OCI-LY1 (cell line): Measurements from ENCODE around the gene CDSN.
A peak's percentile ranks its signal among the peaks of the same experiment; 100 is the strongest.

Source experiments
- H2AFZ ChIP-seq: fragments of 200-600 bp; sonication (generic), shearing (Covaris generic); 2 replicates; pipeline ENCODE4 v1.6.0; 2014; ENCODE audit warnings: antibody characterized with exemption, mild to moderate bottlenecking, low read length
- H3F3A ChIP-seq: fragments of 200-600 bp; sonication (generic), shearing (Covaris generic); 2 replicates; pipeline ENCODE4 v1.6.0; 2014; ENCODE audit warnings: mild to moderate bottlenecking, antibody characterized with exemption, low read length, moderate library complexity; ENCODE audit not compliant: insufficient read depth
- H3K27ac ChIP-seq: fragments of 200-600 bp; sonication (generic); 2 replicates; pipeline ENCODE4 v1.5.1; 2014; ENCODE audit warnings: low read length, mixed run types, mild to moderate bottlenecking, low read depth; ENCODE audit not compliant: poor library complexity, severe bottlenecking
- H3K27me3 ChIP-seq: fragments of 200-600 bp; sonication (generic); 2 replicates; pipeline ENCODE4 v1.6.0; 2014; ENCODE audit warnings: antibody characterized with exemption, mild to moderate bottlenecking, low read length, moderate library complexity; ENCODE audit not compliant: insufficient read depth
- H3K36me3 ChIP-seq: fragments of 200-600 bp; sonication (generic); 2 replicates; pipeline ENCODE4 v1.6.1; 2014; ENCODE audit warnings: mild to moderate bottlenecking, antibody characterized with exemption, low read length, moderate library complexity, mixed read lengths; ENCODE audit not compliant: insufficient read depth
- H3K4me1 ChIP-seq: fragments of 200-600 bp; sonication (generic); 2 replicates; pipeline ENCODE4 v1.5.1; 2014; ENCODE audit warnings: mild to moderate bottlenecking, low read length, moderate library complexity; ENCODE audit not compliant: insufficient read depth, severe bottlenecking
- H3K4me2 ChIP-seq: fragments of 200-600 bp; sonication (generic), shearing (Covaris generic); 2 replicates; pipeline ENCODE4 v1.6.1; 2014; ENCODE audit warnings: low read length
- H3K4me3 ChIP-seq: fragments of 200-600 bp; sonication (generic); 2 replicates; pipeline ENCODE4 v1.5.1; 2014; ENCODE audit warnings: low read length, low read depth, mild to moderate bottlenecking, mixed read lengths; ENCODE audit not compliant: poor library complexity, severe bottlenecking
- H3K79me2 ChIP-seq: fragments of 200-600 bp; shearing (Covaris generic); 2 replicates; pipeline ENCODE4 v1.6.1; 2016; ENCODE audit warnings: mixed run types, low read length, mixed read lengths; ENCODE audit not compliant: insufficient read depth
- H3K9ac ChIP-seq: fragments of 200-600 bp; sonication (generic), shearing (Covaris generic); 2 replicates; pipeline ENCODE4 v1.6.1; 2014; ENCODE audit warnings: mild to moderate bottlenecking, low read length, mixed read lengths
- H3K9me2 ChIP-seq: fragments of 200-600 bp; sonication (generic), shearing (Covaris generic); 2 replicates; pipeline ENCODE4 v1.6.1; 2014; ENCODE audit warnings: low read depth, mild to moderate bottlenecking, low read length, mixed read lengths
- H3K9me3 ChIP-seq: fragments of 200-600 bp; shearing (Covaris generic); 2 replicates; pipeline ENCODE4 v1.6.1; 2014; ENCODE audit warnings: low read length, mixed read lengths
- H4K20me1 ChIP-seq: fragments of 200-600 bp; sonication (generic), shearing (Covaris generic); 2 replicates; pipeline ENCODE4 v1.6.0; 2016; ENCODE audit warnings: mild to moderate bottlenecking, low read length; ENCODE audit not compliant: insufficient read depth
- EZH2 ChIP-seq: fragments of 200-600 bp; sonication (generic), shearing (Covaris generic); IDR thresholded peaks from 2 replicates; pipeline ENCODE4 v1.8.0; 2017; ENCODE audit warnings: borderline replicate concordance, mixed run types, mild to moderate bottlenecking, antibody characterized with exemption, low read length, moderate library complexity, mixed read lengths
- TF ChIP-seq, protein P1 (sequence below): fragments of 200-600 bp; sonication (generic), shearing (Covaris generic); IDR thresholded peaks from 2 replicates; pipeline ENCODE4 v1.5.1; 2017; ENCODE audit warnings: mild to moderate bottlenecking, antibody characterized with exemption, low read length, moderate library complexity, mixed read lengths

Gene CDSN

DNA sequence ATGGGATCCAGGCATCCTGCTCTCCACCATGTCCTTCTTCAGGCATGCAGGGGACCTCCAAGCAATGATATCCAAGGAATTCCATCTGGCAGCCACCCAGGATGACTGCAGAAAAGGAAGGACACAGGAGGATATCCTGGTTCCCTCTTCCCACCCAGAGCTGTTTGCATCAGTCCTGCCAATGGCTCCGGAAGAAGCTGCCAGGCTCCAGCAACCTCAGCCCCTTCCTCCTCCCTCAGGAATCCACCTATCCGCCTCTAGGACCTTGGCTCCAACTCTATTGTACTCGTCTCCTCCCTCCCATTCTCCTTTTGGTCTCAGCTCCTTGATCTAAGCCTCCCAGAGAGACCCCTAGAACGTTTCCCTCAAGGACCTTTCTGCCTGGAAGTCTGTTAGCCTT, 19.4 kb upstream of the CDSN start:
- Histone ChIP-seq H3K9me2 (no peaks in the 10 kb centered on the region), H2AFZ (no peak overlapping the region), H3F3A (no peaks in the 10 kb centered on the region), H3K9ac (no peak overlapping the region), H3K79me2 (no peaks in the 10 kb centered on the region), H3K4me2 (no peak overlapping the region), H4K20me1 (no peaks in the 10 kb centered on the region), H3K9me3 (no peaks in the 10 kb centered on the region), H3K4me3 (no peak overlapping the region), H3K36me3 (peaks cover 19% of the 10 kb centered on the region), H3K27ac (no peak overlapping the region), H3K27me3 (0 out of 2 replicates have a peak, but pooled peaks cover 2% of the 10 kb centered on the region), H3K4me1 (peaks cover 7% of the 10 kb centered on the region)
- TF ChIP-seq, protein P1, sequence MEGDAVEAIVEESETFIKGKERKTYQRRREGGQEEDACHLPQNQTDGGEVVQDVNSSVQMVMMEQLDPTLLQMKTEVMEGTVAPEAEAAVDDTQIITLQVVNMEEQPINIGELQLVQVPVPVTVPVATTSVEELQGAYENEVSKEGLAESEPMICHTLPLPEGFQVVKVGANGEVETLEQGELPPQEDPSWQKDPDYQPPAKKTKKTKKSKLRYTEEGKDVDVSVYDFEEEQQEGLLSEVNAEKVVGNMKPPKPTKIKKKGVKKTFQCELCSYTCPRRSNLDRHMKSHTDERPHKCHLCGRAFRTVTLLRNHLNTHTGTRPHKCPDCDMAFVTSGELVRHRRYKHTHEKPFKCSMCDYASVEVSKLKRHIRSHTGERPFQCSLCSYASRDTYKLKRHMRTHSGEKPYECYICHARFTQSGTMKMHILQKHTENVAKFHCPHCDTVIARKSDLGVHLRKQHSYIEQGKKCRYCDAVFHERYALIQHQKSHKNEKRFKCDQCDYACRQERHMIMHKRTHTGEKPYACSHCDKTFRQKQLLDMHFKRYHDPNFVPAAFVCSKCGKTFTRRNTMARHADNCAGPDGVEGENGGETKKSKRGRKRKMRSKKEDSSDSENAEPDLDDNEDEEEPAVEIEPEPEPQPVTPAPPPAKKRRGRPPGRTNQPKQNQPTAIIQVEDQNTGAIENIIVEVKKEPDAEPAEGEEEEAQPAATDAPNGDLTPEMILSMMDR = no peak
- TF ChIP-seq EZH2 = no peak

DNA sequence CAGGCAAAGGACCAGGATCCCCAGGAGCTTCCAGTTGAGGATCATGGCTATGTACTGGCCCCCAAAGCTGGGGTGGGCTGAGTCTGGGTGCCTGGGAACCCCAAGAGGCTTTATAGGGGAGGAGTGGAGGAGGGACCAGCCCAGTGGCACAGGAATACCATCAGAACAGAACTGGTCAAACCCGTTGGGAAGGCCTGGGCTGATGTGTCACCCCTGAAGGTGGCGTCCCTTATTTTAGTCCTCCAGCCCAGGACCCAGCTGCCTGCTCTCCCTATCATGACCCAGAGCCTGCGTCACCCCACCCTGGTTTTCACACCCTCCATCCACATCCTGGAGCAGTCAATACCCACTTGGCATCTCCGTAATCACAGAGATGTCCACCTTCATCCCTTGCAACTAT, 18.7 kb upstream of the CDSN start, which contains the start of gene PSORS1C2:
Gene PSORS1C2 (minus strand): TSS at position 85 of the 400 bp plus-strand sequence. CDS start 40 bp downstream, at position 45.
- H3K4me1 ChIP-seq = peaks cover 7% of the 10 kb centered on the region
- peak within 1 kb of the TSS; percentile 11; the same call in 1 of the 2 replicates for H3K9ac ChIP-seq
- peaks cover 13% of the 10 kb centered on the region for H3K36me3 ChIP-seq
- TF ChIP-seq EZH2 = no peak
- H3K27me3 ChIP-seq = 0 out of 2 replicates have a peak, but pooled peaks cover 3% of the 10 kb centered on the region
- H3K27ac ChIP-seq = no peak within 1 kb of the TSS
- H3F3A ChIP-seq = no peaks in the 10 kb centered on the region
- peak within 1 kb of the TSS; percentile 42 for H3K4me3 ChIP-seq
- no peaks in the 10 kb centered on the region for H4K20me1 ChIP-seq
- peak within 1 kb of the TSS; percentile 65 for H3K4me2 ChIP-seq
- no peaks in the 10 kb centered on the region for H3K9me3 ChIP-seq
- no peaks in the 10 kb centered on the region for H3K79me2 ChIP-seq
- H3K9me2 ChIP-seq = no peaks in the 10 kb centered on the region
- no peak within 1 kb of the TSS for H2AFZ ChIP-seq

DNA sequence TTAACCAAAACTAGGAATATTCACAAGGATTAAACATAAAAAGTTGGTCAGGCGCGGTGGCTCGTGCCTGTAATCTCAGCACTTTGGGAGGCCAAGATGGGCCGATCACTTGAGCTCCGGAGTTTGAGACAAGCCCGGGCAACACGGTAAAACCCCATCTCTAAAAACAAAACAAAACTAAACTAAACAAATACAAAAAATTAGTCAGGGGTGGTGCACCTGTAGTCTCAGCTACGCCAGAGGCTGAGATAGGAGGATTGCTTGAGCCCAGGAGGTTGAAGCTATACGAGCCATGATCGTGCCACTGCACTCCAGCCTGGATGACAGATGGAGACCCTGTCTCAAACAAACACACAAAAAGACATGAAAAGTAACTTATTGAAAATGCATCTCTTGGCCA, 15.5 kb upstream of the CDSN start:
- H3K4me1 ChIP-seq = peaks cover 7% of the 10 kb centered on the region
- H4K20me1 ChIP-seq = no peaks in the 10 kb centered on the region
- TF ChIP-seq, protein P1 = no peak
- no peak for TF ChIP-seq EZH2

DNA sequence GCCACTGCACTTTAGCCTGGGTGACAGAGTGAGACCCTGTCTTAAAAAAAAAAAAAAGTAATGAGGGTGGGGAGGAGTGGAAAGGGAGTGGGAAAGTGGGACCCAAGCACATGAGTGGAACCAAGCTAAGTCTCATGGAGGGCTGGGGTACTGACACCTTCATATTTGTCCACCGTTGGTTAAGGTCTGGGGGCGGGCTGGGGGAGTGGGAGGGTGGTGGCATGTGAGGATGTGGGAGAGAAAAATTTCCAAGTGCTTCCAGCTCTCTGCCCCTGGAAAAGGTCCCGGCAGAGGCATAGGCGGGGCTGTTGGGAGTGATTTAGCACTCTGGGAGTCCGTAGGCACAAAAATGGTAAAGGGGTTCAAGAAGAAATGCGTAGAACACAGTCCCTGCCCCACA, 12.6 kb upstream of the CDSN start:
- no peaks in the 10 kb centered on the region for H3K9me3 ChIP-seq
- H3K9ac ChIP-seq = no peak overlapping the region
- peaks cover 4% of the 10 kb centered on the region for H3K4me1 ChIP-seq
- H3F3A ChIP-seq = no peaks in the 10 kb centered on the region
- H3K27ac ChIP-seq = no peak overlapping the region
- no peaks in the 10 kb centered on the region for H3K9me2 ChIP-seq
- no peak overlapping the region for H2AFZ ChIP-seq
- H3K36me3 ChIP-seq = no peaks in the 10 kb centered on the region
- H3K79me2 ChIP-seq = no peaks in the 10 kb centered on the region
- TF ChIP-seq EZH2 = no peak
- TF ChIP-seq, protein P1 = no peak
- no peak overlapping the region for H3K4me3 ChIP-seq
- no peak overlapping the region for H3K4me2 ChIP-seq
- H3K27me3 ChIP-seq = 0 out of 2 replicates have a peak, but pooled peaks cover 3% of the 10 kb centered on the region
- no peaks in the 10 kb centered on the region for H4K20me1 ChIP-seq

More for the DNA sequence above, 15.5 kb upstream of the CDSN start:
- no peak overlapping the region for H3K9ac ChIP-seq
- H3K27ac ChIP-seq = no peak overlapping the region
- H3K9me2 ChIP-seq = no peaks in the 10 kb centered on the region
- H3K79me2 ChIP-seq = no peaks in the 10 kb centered on the region
- no peaks in the 10 kb centered on the region for H3F3A ChIP-seq
- H3K36me3 ChIP-seq = no peaks in the 10 kb centered on the region
- no peaks in the 10 kb centered on the region for H3K9me3 ChIP-seq
- H3K27me3 ChIP-seq = 0 out of 2 replicates have a peak, but pooled peaks cover 3% of the 10 kb centered on the region
- H2AFZ ChIP-seq = no peak overlapping the region
- H3K4me3 ChIP-seq = no peak overlapping the region
- H3K4me2 ChIP-seq = no peak overlapping the region
